Adrenal gland (tissue), 12 donors: ENCODE measurements around the gene MAPT. TPM values are rescaled to one million over a fixed set of nuclear protein-coding genes. Genes with fewer than 3 reads are reported as not detected.

Experiments used
- DNase-seq, 7 donors: peaks; one replicate each; pipeline ENCODE4 v3.0.0-alpha.2; 2019 to 2020
- H3K27ac ChIP-seq, 5 donors: fragments of 200-600 bp; sonication (generic) in 4 of 5; 1 replicate in 3 of 5; 2 replicates in 2 of 5; pipeline versions ENCODE4 v1.5.1 to v1.8.0; 2016 to 2020; ENCODE audit warnings: mild to moderate bottlenecking in 1 of 5
- H3K27me3 ChIP-seq: fragments of 200-600 bp; 2 replicates; pipeline ENCODE4 v1.8.0; 2021
- H3K36me3 ChIP-seq, 2 donors: fragments of 200-600 bp; replicated peaks in 1 of 2; 1 replicate in 1 of 2; 2 replicates in 1 of 2; pipeline versions ENCODE4 v1.5.1 to v1.8.0; 2018 to 2022
- H3K4me1 ChIP-seq, 2 donors: fragments of 200-600 bp; replicated peaks in 1 of 2; 1 replicate in 1 of 2; 2 replicates in 1 of 2; pipeline versions ENCODE4 v1.5.1 to v1.8.0; 2018 to 2021
- H3K4me3 ChIP-seq, 4 donors: fragments of 200-600 bp; sonication (generic) in 3 of 4; one replicate each; pipeline ENCODE4 v1.5.1; 2016 to 2018
- H3K9me3 ChIP-seq, 3 donors: fragments of 200-600 bp; sonication (generic) in 1 of 3; replicated peaks in 1 of 3; 1 replicate in 2 of 3; 2 replicates in 1 of 3; pipeline versions ENCODE4 v1.5.1 to v1.8.0; 2016 to 2021
- POLR2A ChIP-seq, 2 donors: fragments of 450-650 bp; IDR thresholded peaks; one replicate each; pipeline ENCODE4 v1.6.1; 2017; ENCODE audit warnings: antibody characterized with exemption in 2 of 2, mild to moderate bottlenecking in 2 of 2, moderate library complexity in 1 of 2
- WGBS, 4 donors: extraction: QIAGEN DNeasy Blood & Tissue Kit in 2 of 4; methylation state at CpG; one replicate each; pipeline versions ENCODE4 v1.1.5 to v1.1.7; 2013 to 2017; 5-methylcytosine and 5-hydroxymethylcytosine counted together
- intact Hi-C, 2 donors: fragments of 100-400 bp; cut with DNase I; formaldehyde crosslinking; loops; one replicate each; pipeline versions ENCODE4 v1.14.1 to v1.15.0; 2022 to 2023
- polyA plus RNA-seq, 3 donors: library from polyadenylated mRNA; stranded (reverse); fragments of 200-250 nt in 2 of 3; fragments of 350-450 nt in 1 of 3; fragmentation: Illumina TruSeq in 1 of 3; extraction: RNeasy Lipid Tissue Mini Kit (QIAGEN cat#74804) in 1 of 3; gene quantifications; one replicate each; pipeline ENCODE4 v1.2.3, GENCODE V29; 2013 to 2014
- total RNA-seq, 9 donors: library from RNA; depleted of rRNA in 4 of 9; stranded (reverse); fragments of >200 nt in 4 of 9; fragments of 120-200 nt in 1 of 9; fragmentation: NEBNext Ultra II Directional in 1 of 9; extraction: Animal tissue kit (Norgen Biotek cat#: 25700) in 1 of 9; gene quantifications; one replicate each; pipeline versions ENCODE4 v1.1.0 to v1.2.4, GENCODE V29; 2013 to 2023
- TF ChIP-seq, protein P1 (sequence below), 6 experiments: fragments of 450-650 bp in 4 of 6; fragments of 200-600 bp in 2 of 6; sonication (generic) in 1 of 6; IDR thresholded peaks; 1 replicate in 5 of 6; 2 replicates in 1 of 6; pipeline versions ENCODE4 v1.5.1 to v1.8.0; 2016 to 2021; ENCODE audit warnings: antibody characterized with exemption in 6 of 6, mild to moderate bottlenecking in 2 of 6, moderate library complexity in 1 of 6
- donor health status: healthy with polysubstance abuse.
- donor health status: Bipolar disorder and iron deficiency.
- donor health status: DM: yes; HTN: yes; CAD: no.
- donor health status: DM: no; HTN: no; CAD: no.
- donor health status: DM: no; HTN: no; CAD: no.
- donor health status: DM: yes; HTN: yes; CAD: no.

The MAPT gene
- total and polyA plus RNA-seq, 12 donors = 0.72 to 17.6 (median 3.3) TPM

DNA sequence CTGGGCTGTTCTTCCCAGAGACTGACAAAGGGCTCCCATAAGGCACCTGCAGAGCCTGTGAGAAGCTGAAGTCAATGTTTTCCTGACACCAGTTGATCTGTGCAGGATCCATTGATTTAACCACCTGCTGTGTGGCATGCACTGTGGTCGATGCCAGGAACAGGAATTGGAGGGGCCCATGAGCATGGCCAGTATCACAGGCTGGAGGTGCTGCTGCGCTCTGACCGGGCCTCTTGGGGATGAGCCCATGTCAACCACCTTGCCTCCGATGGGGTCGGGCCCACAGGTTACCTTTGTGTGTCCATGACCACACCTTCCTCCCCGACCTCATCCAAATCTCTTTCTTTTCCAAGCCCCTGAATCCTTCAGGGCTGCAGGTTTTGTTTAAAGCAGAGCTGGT lies 86.5 kb downstream of the MAPT start:
- Histone ChIP-seq H3K9me3 (no peaks in the 10 kb centered on the region), H3K4me1 (no peaks in the 10 kb centered on the region), H3K27me3 (no peaks in the 10 kb centered on the region), H3K4me3 (no peak overlapping the region), H3K36me3 (no peaks in the 10 kb centered on the region), H3K27ac (no peak overlapping the region)
- intact Hi-C loops = no loop called here
- WGBS, 4 donors = 81 to 100% (median 93%) methylated on average over 1 to 6 of the region's 6 CpGs
- no peak for DNase-seq
- no peak for TF ChIP-seq POLR2A (IDR thresholded peaks at IDR 0.05)

DNA sequence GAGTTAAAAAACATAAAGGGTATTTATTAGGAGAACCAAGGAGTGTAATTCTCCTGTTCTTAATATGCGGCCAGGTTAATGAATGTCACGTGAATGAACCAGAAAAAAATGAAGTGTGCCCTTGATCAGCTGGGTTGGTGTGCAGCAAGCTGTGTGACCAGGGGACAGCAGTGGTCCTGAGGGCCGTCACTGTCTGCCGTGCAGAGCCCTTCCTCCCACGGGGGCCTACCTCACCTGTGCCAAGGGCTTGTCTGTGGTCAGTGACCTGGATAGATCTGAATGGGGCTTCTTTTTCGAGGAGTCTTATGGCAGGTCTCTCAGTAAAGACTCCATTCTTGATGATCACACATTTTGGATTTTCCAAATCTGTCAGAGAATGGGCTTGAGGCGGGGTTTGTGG lies 87.0 kb downstream of the MAPT start:
- TF ChIP-seq, protein P1, sequence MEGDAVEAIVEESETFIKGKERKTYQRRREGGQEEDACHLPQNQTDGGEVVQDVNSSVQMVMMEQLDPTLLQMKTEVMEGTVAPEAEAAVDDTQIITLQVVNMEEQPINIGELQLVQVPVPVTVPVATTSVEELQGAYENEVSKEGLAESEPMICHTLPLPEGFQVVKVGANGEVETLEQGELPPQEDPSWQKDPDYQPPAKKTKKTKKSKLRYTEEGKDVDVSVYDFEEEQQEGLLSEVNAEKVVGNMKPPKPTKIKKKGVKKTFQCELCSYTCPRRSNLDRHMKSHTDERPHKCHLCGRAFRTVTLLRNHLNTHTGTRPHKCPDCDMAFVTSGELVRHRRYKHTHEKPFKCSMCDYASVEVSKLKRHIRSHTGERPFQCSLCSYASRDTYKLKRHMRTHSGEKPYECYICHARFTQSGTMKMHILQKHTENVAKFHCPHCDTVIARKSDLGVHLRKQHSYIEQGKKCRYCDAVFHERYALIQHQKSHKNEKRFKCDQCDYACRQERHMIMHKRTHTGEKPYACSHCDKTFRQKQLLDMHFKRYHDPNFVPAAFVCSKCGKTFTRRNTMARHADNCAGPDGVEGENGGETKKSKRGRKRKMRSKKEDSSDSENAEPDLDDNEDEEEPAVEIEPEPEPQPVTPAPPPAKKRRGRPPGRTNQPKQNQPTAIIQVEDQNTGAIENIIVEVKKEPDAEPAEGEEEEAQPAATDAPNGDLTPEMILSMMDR (IDR thresholded peaks at IDR 0.05) = no peak
- no peak for TF ChIP-seq POLR2A (IDR thresholded peaks at IDR 0.05)
- Histone ChIP-seq H3K4me1 (no peaks in the 10 kb centered on the region), H3K36me3 (no peaks in the 10 kb centered on the region), H3K27ac (no peak overlapping the region), H3K9me3 (no peaks in the 10 kb centered on the region), H3K4me3 (no peak overlapping the region), H3K27me3 (no peaks in the 10 kb centered on the region)
- WGBS, 4 donors = 87 to 90% (median 89%) methylated on average over 7 of the region's 7 CpGs
- intact Hi-C loops = no loop called here
- no peak for DNase-seq

- Histone ChIP-seq H3K27ac (no peak overlapping the region), H3K4me1 (no peaks in the 10 kb centered on the region), H3K9me3 (no peaks in the 10 kb centered on the region), H3K36me3 (no peaks in the 10 kb centered on the region), H3K27me3 (no peaks in the 10 kb centered on the region), H3K4me3 (no peak overlapping the region)
- WGBS, 4 donors = 85 to 88% (median 87%) methylated on average over 19 to 41 of the region's 41 CpGs
- no peak for TF ChIP-seq POLR2A (IDR thresholded peaks at IDR 0.05)
- TF ChIP-seq, protein P1 (IDR thresholded peaks at IDR 0.05) = no peak
- intact Hi-C loops = no loop called here
- no peak for DNase-seq
These were observed 88.6 kb downstream of the MAPT start for GRCh38 chr17:45982791-45983613.

- DNase-seq = no peak
- H3K27me3 ChIP-seq = no peaks in the 10 kb centered on the region
- TF ChIP-seq, protein P1 (IDR thresholded peaks at IDR 0.05) = no peak
- no peak for TF ChIP-seq POLR2A (IDR thresholded peaks at IDR 0.05)
- no peaks in the 10 kb centered on the region for H3K9me3 ChIP-seq
- 75 to 86% (median 82%) methylated on average over 12 to 31 of the region's 31 CpGs for WGBS, 4 donors
- H3K36me3 ChIP-seq = no peaks in the 10 kb centered on the region
- intact Hi-C loops = no loop called here
- H3K4me3 ChIP-seq = no peak overlapping the region
- H3K27ac ChIP-seq = no peak overlapping the region
- no peaks in the 10 kb centered on the region for H3K4me1 ChIP-seq
These were observed 89.4 kb downstream of the MAPT start for GRCh38 chr17:45983614-45984310.
